PC-9 (cell line): ENCODE results near the gene ARID4A. TPM values are rescaled to one million over a fixed set of nuclear protein-coding genes. Genes with fewer than 3 reads are reported as not detected.

Experiments
- BruUV-seq: library from RNA; stranded (reverse); fragments of 400-500 nt; replicated peaks from 2 replicates; lab custom pipeline; 2021; lab: Mats Ljungman, UMichigan
- CTCF ChIA-PET: fragments of 300-600 bp; sonication (Branson Sonifier 250); formaldehyde crosslinking; loops from one replicate; lab custom pipeline; 2022; ENCODE audit warnings: antibody characterized with exemption; lab: Charles Lee
- POLR2A ChIA-PET: fragments of 300-600 bp; sonication (Branson Sonifier 250); formaldehyde crosslinking; loops from one replicate; lab custom pipeline; 2022; ENCODE audit warnings: antibody characterized with exemption; ENCODE audit not compliant: unreplicated experiment; lab: Charles Lee
- DNase-seq, 2 experiments: peaks; one replicate each; pipeline versions ENCODE4 v3.0.0 to v3.0.0-alpha.2; 2015 to 2022; ENCODE audit warnings: mixed read lengths in 1 of 2
- H2AFZ ChIP-seq: fragments of 200-600 bp; sonication (generic); 2 replicates; pipeline ENCODE4 v1.8.1; 2017; ENCODE audit warnings: antibody characterized with exemption
- H3F3A ChIP-seq: fragments of 200-600 bp; sonication (generic); 2 replicates; pipeline ENCODE4 v1.8.1; 2017; ENCODE audit warnings: antibody characterized with exemption, mild to moderate bottlenecking, low read depth; ENCODE audit not compliant: insufficient read depth
- H3K27ac ChIP-seq: fragments of 200-600 bp; sonication (generic); 2 replicates; pipeline ENCODE4 v1.6.1; 2016; ENCODE audit warnings: mixed run types
- H3K27me3 ChIP-seq: fragments of 200-600 bp; sonication (generic); 2 replicates; pipeline ENCODE4 v1.6.1; 2016; ENCODE audit warnings: low read depth, mixed run types; ENCODE audit not compliant: insufficient read depth
- H3K36me3 ChIP-seq: fragments of 200-600 bp; sonication (generic); 2 replicates; pipeline ENCODE4 v1.6.1; 2016; ENCODE audit warnings: low read depth, mixed run types
- H3K4me1 ChIP-seq: fragments of 200-600 bp; sonication (generic); replicated peaks from 2 replicates; pipeline ENCODE4 v1.6.1; 2016; ENCODE audit warnings: mixed run types; ENCODE audit not compliant: insufficient read depth
- H3K4me2 ChIP-seq: fragments of 200-600 bp; sonication (generic); 2 replicates; pipeline ENCODE4 v1.6.1; 2017; ENCODE audit warnings: mixed run types
- H3K4me3 ChIP-seq: fragments of 200-600 bp; sonication (generic); 2 replicates; pipeline ENCODE4 v1.6.1; 2016; ENCODE audit warnings: mixed run types
- H3K79me2 ChIP-seq: fragments of 200-600 bp; sonication (generic); 2 replicates; pipeline ENCODE4 v1.6.1; 2017; ENCODE audit warnings: low read depth, mixed run types
- H3K9me2 ChIP-seq: fragments of 200-600 bp; sonication (generic); 2 replicates; pipeline ENCODE4 v1.8.1; 2017; ENCODE audit warnings: mild to moderate bottlenecking; ENCODE audit not compliant: insufficient read depth
- H3K9me3 ChIP-seq: fragments of 200-600 bp; sonication (generic); 2 replicates; pipeline ENCODE4 v1.8.1; 2016; ENCODE audit warnings: low read depth; ENCODE audit not compliant: insufficient read depth
- H4K20me1 ChIP-seq: fragments of 200-600 bp; sonication (generic); 2 replicates; pipeline ENCODE4 v1.8.1; 2017; ENCODE audit not compliant: insufficient read depth
- CTCF ChIP-seq: fragments of 200-600 bp; sonication (generic); conservative IDR thresholded peaks from 2 replicates; pipeline ENCODE4 v1.6.1; 2017; ENCODE audit warnings: mixed run types, antibody characterized with exemption, mild to moderate bottlenecking, moderate library complexity
- EZH2 ChIP-seq: fragments of 200-600 bp; sonication (generic); IDR thresholded peaks from 2 replicates; pipeline ENCODE4 v1.8.0; 2017; ENCODE audit warnings: antibody characterized with exemption, low read depth
- intact Hi-C: fragments of 100-400 bp; cut with micrococcal nuclease; formaldehyde crosslinking; loops from one replicate; pipeline ENCODE4 v1.10.0; 2022; ENCODE audit not compliant: unreplicated experiment
- total RNA-seq: library from RNA; stranded (reverse); gene quantifications from 2 replicates; pipeline ENCODE4 v1.2.3, GENCODE V29; 2021

ARID4A gene
- total RNA-seq, 1 experiment from 2014 or later: 22.2 TPM

- no TSS peak for BruUV-seq
- Histone ChIP-seq H3K9me3 (no peaks in the 10 kb centered on the region), H3F3A (peaks cover 4% of the 10 kb centered on the region; the same call in 1 of the 2 replicates), H2AFZ (no peak overlapping the region), H3K4me3 (no peak overlapping the region), H4K20me1 (no peaks in the 10 kb centered on the region), H3K36me3 (no peaks in the 10 kb centered on the region), H3K9me2 (no peaks in the 10 kb centered on the region), H3K27ac (no peak overlapping the region), H3K4me2 (no peak overlapping the region), H3K27me3 (no peaks in the 10 kb centered on the region), H3K79me2 (no peaks in the 10 kb centered on the region), H3K4me1 (no peaks in the 10 kb centered on the region)
- no peak for DNase-seq
- intact Hi-C loops: no loop called here
- POLR2A ChIA-PET: no interaction called here
- no peak for TF ChIP-seq CTCF
- no peak for TF ChIP-seq EZH2
- CTCF ChIA-PET: no interaction called here
Measured at GRCh38 chr14:58398895-58399294, 100.5 kb downstream of the ARID4A start.

GRCh38 chr14:58401587-58401986, 103.2 kb downstream of the ARID4A start:
- Histone ChIP-seq H3K36me3 (no peaks in the 10 kb centered on the region), H3K79me2 (no peaks in the 10 kb centered on the region), H3K4me3 (no peak overlapping the region), H3K4me2 (no peak overlapping the region), H3F3A (peaks cover 4% of the 10 kb centered on the region; the same call in 1 of the 2 replicates), H3K9me3 (no peaks in the 10 kb centered on the region), H2AFZ (no peak overlapping the region), H4K20me1 (no peaks in the 10 kb centered on the region), H3K4me1 (no peaks in the 10 kb centered on the region), H3K27me3 (no peaks in the 10 kb centered on the region), H3K9me2 (no peaks in the 10 kb centered on the region), H3K27ac (no peak overlapping the region)
- POLR2A ChIA-PET: no interaction called here
- BruUV-seq: no TSS peak
- TF ChIP-seq CTCF: no peak
- intact Hi-C loops: no loop called here
- CTCF ChIA-PET: no interaction called here
- no peak for DNase-seq

- Histone ChIP-seq H3K36me3 (peaks cover 23% of the 10 kb centered on the region), H3K9me3 (no peaks in the 10 kb centered on the region), H3K4me3 (no peak overlapping the region), H4K20me1 (no peaks in the 10 kb centered on the region), H3K79me2 (no peaks in the 10 kb centered on the region), H3K4me1 (no peaks in the 10 kb centered on the region), H2AFZ (no peak overlapping the region), H3K27me3 (no peaks in the 10 kb centered on the region), H3K27ac (no peak overlapping the region), H3K4me2 (no peak overlapping the region), H3F3A (peaks cover 8% of the 10 kb centered on the region; the same call in 1 of the 2 replicates), H3K9me2 (no peaks in the 10 kb centered on the region)
- BruUV-seq: no TSS peak
- TF ChIP-seq EZH2 (no peak), CTCF (no peak)
- no peak for DNase-seq
- POLR2A ChIA-PET: no interaction called here
- CTCF ChIA-PET: no interaction called here
- intact Hi-C loops: no loop called here
Measured at GRCh38 chr14:58408681-58409215, 110.4 kb downstream of the ARID4A start.
